ENCODE results near the gene C9orf153. TPM values are rescaled to one million over a fixed set of nuclear protein-coding genes. Genes with fewer than 3 reads are reported as not detected.

Gene C9orf153
- total and polyA plus RNA-seq, 2 of the 13 experiments (the other 11 are each of a cell fraction or from before 2014, with no cell fraction given): 0.17 to 0.44 TPM

- intact Hi-C loops (cut with micrococcal nuclease; ENCODE audit: unreplicated experiment) (loop anchor here (2.0 to 10.0 kb wide), 4 partner anchors 50 to 1035 kb away; partner anchors contain the start of gene TUT7), in situ Hi-C loops (cut with HindIII; ENCODE audit: extremely low pct_ligation_motif_present, low pct_unique_long_range_greater_than_20kb) (loop anchor here (10.0 kb wide), 1 partner anchor 342 kb away; the partner anchor contains the start of gene NAA35)
- ChIA-PET POLR2A (interaction anchor here (1.0 kb wide), 1 partner anchor 118 kb away, joined by 3 read pairs; no protein-coding TSS in a partner anchor), CTCF (ENCODE audit: low intra/inter-chr PET ratio, low total read pairs) (no interaction called here)
- Histone ChIP-seq H3K27ac (ENCODE audit: extremely low read length, insufficient read depth, low read length) (no peak overlapping the region), H4K20me1 (ENCODE audit: insufficient read depth, low read length) (no peaks in the 10 kb centered on the region), H3K36me3 (replicated peaks in 1 of 2; ENCODE audit: control insufficient read depth in 1 of 2, insufficient read depth in 2 of 2, low read length in 2 of 2) (0 out of 5 replicates have a peak, but pooled peaks cover 0 to 2% of the 10 kb centered on the region in 2 experiments), H3K4me3 (replicated peaks in 1 of 3; ENCODE audit: insufficient read depth in 1 of 3, low read depth in 2 of 3, low read length in 3 of 3) (no peak overlapping the region), H2AFZ (ENCODE audit: low read length) (no peak overlapping the region), H3K4me1 (ENCODE audit: insufficient read depth, low read length) (peaks cover 22% of the 10 kb centered on the region), H3K79me2 (ENCODE audit: insufficient read depth, low read length) (no peaks in the 10 kb centered on the region), H3K9me3 (ENCODE audit: low read length) (no peaks in the 10 kb centered on the region), H3K27me3 (ENCODE audit: control insufficient read depth in 1 of 2, insufficient read depth in 2 of 2, low read length in 2 of 2) (no peaks in the 10 kb centered on the region), H3K4me2 (ENCODE audit: low read depth, low read length) (0 out of 2 replicates have a peak overlapping the region, but pooled peaks have one; percentile 16), H3K9ac (ENCODE audit: insufficient read depth, low read depth, low read length) (no peak overlapping the region)
- ATAC-seq (0 out of 3 replicates have a peak, but pooled peaks have one; percentile 12), DNase-seq (ENCODE audit: low spot score) (peak; percentile 55), FAIRE-seq (peak; percentile 77)
- 27% methylated on average over 7 of the region's 7 CpGs for WGBS (ENCODE audit: low lambda C conversion rate)
- no TSS peak for BruUV-seq (replicated peaks)
- TF ChIP-seq ATF4 (CRISPR knock-in tag; IDR thresholded peaks at IDR 0.05) (peak in 1 of 2 experiments; percentile 89; a peak in 2 of 4 replicates), STAG1 (CRISPR knock-in tag; IDR thresholded peaks at IDR 0.05) (peak; percentile 49), ZNF253 (CRISPR knock-in tag; IDR thresholded peaks at IDR 0.05; ENCODE audit: borderline replicate concordance) (no peak), POLR2A (IDR thresholded peaks at IDR 0.05; ENCODE audit: insufficient read depth in 1 of 2, low read depth in 2 of 2, low read length in 2 of 2) (no peak), TFE3 (CRISPR knock-in tag; IDR thresholded peaks at IDR 0.05) (0 out of 2 replicates have a peak, but pooled peaks have one; percentile 33), CTCF (CRISPR knock-in tag; IDR thresholded peaks at IDR 0.05) (peak; percentile 72), JUND (CRISPR knock-in tag; IDR thresholded peaks at IDR 0.05) (no peak), BHLHE40 (IDR thresholded peaks at IDR 0.05; ENCODE audit: low read length) (0 out of 2 replicates have a peak, but pooled peaks have one; percentile 22), HOMEZ (CRISPR knock-in tag; IDR thresholded peaks at IDR 0.05; ENCODE audit: low read depth) (0 out of 2 replicates have a peak, but pooled peaks have one; percentile 49), ATF5 (CRISPR knock-in tag; IDR thresholded peaks at IDR 0.05; ENCODE audit: low read depth) (no peak), GZF1 (CRISPR knock-in tag; IDR thresholded peaks at IDR 0.05) (no peak), HDAC2 (CRISPR knock-in tag; IDR thresholded peaks at IDR 0.05) (peak; percentile 51; the same call in 1 of the 2 replicates), ASH2L (IDR thresholded peaks at IDR 0.05; ENCODE audit: insufficient read length, low read depth, low read length) (peak; percentile 24), ATF3 (CRISPR knock-in tag; IDR thresholded peaks at IDR 0.05) (peak; percentile 74), RFX3 (CRISPR knock-in tag; IDR thresholded peaks at IDR 0.05) (no peak), GABPA (IDR thresholded peaks at IDR 0.05; ENCODE audit: low read depth, low read length) (no peak), GABPA (CRISPR knock-in tag; IDR thresholded peaks at IDR 0.05; ENCODE audit: low read depth) (no peak), ZNF331 (CRISPR knock-in tag; IDR thresholded peaks at IDR 0.05) (peak; percentile 34; the same call in 1 of the 2 replicates), CEBPB (IDR thresholded peaks at IDR 0.05; ENCODE audit: borderline replicate concordance, low read depth, low read length) (peak; percentile 94)
Measured at GRCh38 chr9:86287013-86287412, 27.6 kb upstream of the C9orf153 start.
